Endodermal cell (in vitro differentiated cells): ENCODE data around the gene ATP5ME. TPM values are rescaled to one million over a fixed set of nuclear protein-coding genes. Genes with fewer than 3 reads are reported as not detected.

ENCODE experiments used
- DNase-seq: peaks from one replicate; pipeline ENCODE4 v3.0.0-alpha.2; 2017
- H3K27ac ChIP-seq: 2 replicates; pipeline ENCODE4 v1.5.1; 2013; ENCODE audit warnings: mild to moderate bottlenecking, low read depth, low read length, moderate library complexity
- H3K27me3 ChIP-seq: 2 replicates; pipeline ENCODE4 v1.6.1; 2013; ENCODE audit warnings: mild to moderate bottlenecking, low read length, moderate library complexity; ENCODE audit not compliant: insufficient read depth, control insufficient read depth, poor library complexity, severe bottlenecking
- H3K36me3 ChIP-seq: 2 replicates; pipeline ENCODE4 v1.7.0; 2013; ENCODE audit warnings: mild to moderate bottlenecking, low read length, moderate library complexity; ENCODE audit not compliant: control insufficient read depth, insufficient read depth
- H3K4me1 ChIP-seq: one replicate; pipeline ENCODE4 v1.7.0; 2013; ENCODE audit warnings: low read length; ENCODE audit not compliant: control insufficient read depth, insufficient read depth
- H3K4me3 ChIP-seq: 2 replicates; pipeline ENCODE4 v1.5.1; 2013; ENCODE audit warnings: mild to moderate bottlenecking, low read length, moderate library complexity
- H3K9ac ChIP-seq: 2 replicates; pipeline ENCODE4 v1.6.1; 2013; ENCODE audit warnings: mild to moderate bottlenecking, low read length, moderate library complexity; ENCODE audit not compliant: poor library complexity, severe bottlenecking; ENCODE audit errors: extremely low read depth
- H3K9me3 ChIP-seq: 2 replicates; pipeline ENCODE4 v1.6.1; 2013; ENCODE audit warnings: mild to moderate bottlenecking, low read length, moderate library complexity; ENCODE audit not compliant: control insufficient read depth
- H3K27ac Mint-ChIP-seq: 2 replicates; pipeline ENCODE4 v1.8.0; 2020; ENCODE audit warnings: mixed read lengths
- H3K27me3 Mint-ChIP-seq: 2 replicates; pipeline ENCODE4 v1.8.0; 2021; ENCODE audit warnings: mild to moderate bottlenecking, mixed read lengths; ENCODE audit not compliant: insufficient read depth
- H3K36me3 Mint-ChIP-seq: 2 replicates; pipeline ENCODE4 v1.8.0; 2020; ENCODE audit warnings: low read depth, mixed read lengths
- H3K4me1 Mint-ChIP-seq: 2 replicates; pipeline ENCODE4 v1.8.0; 2020; ENCODE audit warnings: mixed read lengths
- H3K4me3 Mint-ChIP-seq: 2 replicates; pipeline ENCODE4 v1.8.0; 2020; ENCODE audit warnings: mild to moderate bottlenecking, moderate library complexity, mixed read lengths
- H3K9me3 Mint-ChIP-seq: 2 replicates; pipeline ENCODE4 v1.8.0; 2020; ENCODE audit warnings: mild to moderate bottlenecking, mixed read lengths
- CTCF ChIP-seq: fragments of 200-600 bp; sonication (generic); conservative IDR thresholded peaks from 2 replicates; pipeline ENCODE4 v1.5.0; 2021; ENCODE audit warnings: antibody characterized with exemption, mild to moderate bottlenecking
- WGBS, 2 experiments: methylation state at CpG; one replicate each; pipeline versions ENCODE4 v1.1.5 to v1.1.7; 2013; ENCODE audit warnings: missing lambda C conversion rate in 2 of 2, mixed read lengths in 1 of 2; ENCODE audit not compliant: insufficient coverage in 1 of 2, insufficient read length in 1 of 2; 5-methylcytosine and 5-hydroxymethylcytosine counted together
- total RNA-seq, 2 donors: library from RNA; stranded (reverse); fragmentation: NEBNext Ultra II Directional in 1 of 2; extraction: Animal tissue kit (Norgen Biotek cat#: 25700) in 1 of 2; gene quantifications; 2 replicates in 1 of 2; 3 replicates in 1 of 2; pipeline ENCODE4 v1.2.1, GENCODE V29; 2021

Gene ATP5ME
- total RNA-seq, 2 donors from 2014 or later = 407 to 456 TPM

- H3K4me3 ChIP-seq = no peak overlapping the region
- peak; percentile 31 for DNase-seq
- no peaks in the 10 kb centered on the region for H3K4me1 Mint-ChIP-seq
- WGBS, 2 experiments = 92 to 93% methylated on average over 13 to 24 of the region's 24 CpGs
- no peaks in the 10 kb centered on the region for H3K9me3 ChIP-seq
- no peaks in the 10 kb centered on the region for H3K36me3 ChIP-seq
- H3K4me3 Mint-ChIP-seq = no peak overlapping the region
- peaks cover 3% of the 10 kb centered on the region for H3K27me3 Mint-ChIP-seq
- H3K27ac ChIP-seq = no peak overlapping the region
- peaks cover 3% of the 10 kb centered on the region for H3K4me1 ChIP-seq
- no peaks in the 10 kb centered on the region for H3K9me3 Mint-ChIP-seq
- H3K27me3 ChIP-seq = peaks cover 5% of the 10 kb centered on the region
- no peak for TF ChIP-seq CTCF
- no peak overlapping the region for H3K27ac Mint-ChIP-seq
- no peaks in the 10 kb centered on the region for H3K36me3 Mint-ChIP-seq
- H3K9ac ChIP-seq = no peak overlapping the region
These were observed 50.8 kb downstream of the ATP5ME start for GRCh38 chr4:622996-623913.

Other genes with a start within 250 kb of the ATP5ME start
- 10 to 100 TPM; 68.9 to 71.5 TPM for gene ZNF721, start 175.1 kb downstream of the ATP5ME start, total RNA-seq
- 10 to 100 TPM; 73.4 to 80.3 TPM for gene PIGG, start 175.1 kb downstream of the ATP5ME start, total RNA-seq
- not detected for gene TMEM271, start 98.0 kb downstream of the ATP5ME start, total RNA-seq
- gene PDE6B, start 48.7 kb downstream of the ATP5ME start, total RNA-seq = 10 to 100 TPM; 12.4 to 14.6 TPM
- gene MYL5, start 266 bp upstream of the ATP5ME start, total RNA-seq = 10 to 100 TPM; 20.0 to 23.4 TPM
- gene SLC49A3, start 14.9 kb upstream of the ATP5ME start, total RNA-seq = 10 to 100 TPM; 15.1 to 16.4 TPM
- gene PCGF3, start 31.6 kb upstream of the ATP5ME start, total RNA-seq = 10 to 100 TPM; 53.1 to 64.0 TPM
- gene CPLX1, start 151.9 kb upstream of the ATP5ME start, total RNA-seq = 1 to 10 TPM; 1.0 to 1.9 TPM